CD1c-positive myeloid dendritic cell (primary cell): Measurements from ENCODE around the gene PTGFRN.
A peak's percentile ranks its signal among the peaks of the same experiment; 100 is the strongest.

Source experiments
- DNase-seq: peaks from one replicate; pipeline ENCODE4 v3.0.0-alpha.2; 2016; ENCODE audit errors: extremely low spot score

PTGFRN gene

DNA sequence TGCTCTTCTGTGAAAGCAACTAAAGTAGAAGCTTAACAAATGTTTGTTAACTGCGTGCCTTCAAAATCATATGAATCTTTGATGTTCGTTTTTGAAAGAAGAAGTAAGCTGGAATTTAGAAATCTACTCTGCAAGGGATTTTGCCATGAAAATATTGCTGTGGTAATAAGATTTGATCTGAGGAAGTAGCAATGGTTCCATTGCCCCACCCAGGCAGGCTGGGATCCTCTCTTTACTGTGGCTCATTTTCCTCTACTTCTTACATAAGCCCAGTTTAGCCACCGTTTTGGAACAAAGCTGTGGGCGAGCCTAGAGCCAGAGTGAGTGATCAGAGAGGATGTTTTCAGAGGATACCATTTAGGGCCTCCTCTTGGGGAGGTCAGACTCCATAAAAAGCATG, 20.3 kb upstream of the PTGFRN start:
- DNase-seq: peak; percentile 33

- no peak for DNase-seq
Measured at GRCh38 chr1:116891396-116892079, 18.2 kb upstream of the PTGFRN start.

DNA sequence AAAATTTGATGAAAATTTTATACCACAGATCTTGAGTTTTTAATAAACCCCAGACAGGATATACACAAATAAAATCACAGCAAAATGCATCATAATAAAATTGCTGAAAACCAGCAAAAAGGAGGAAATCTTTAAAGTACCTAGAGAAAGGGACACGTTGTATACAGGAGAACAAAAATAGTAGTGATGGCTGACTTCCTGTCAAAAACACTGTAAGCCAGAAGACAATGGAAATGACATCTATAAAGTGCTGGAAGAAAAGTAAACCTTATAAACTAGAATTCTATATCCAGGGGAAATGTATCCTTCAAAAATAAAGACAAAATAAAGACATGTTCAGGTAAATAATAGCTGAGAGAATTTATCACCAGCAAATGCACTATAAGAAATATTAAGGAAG, 14.6 kb upstream of the PTGFRN start:
- DNase-seq: no peak

- DNase-seq: no peak
Measured at GRCh38 chr1:116899529-116899928, 10.2 kb upstream of the PTGFRN start.

GRCh38 chr1:116900471-116901365, 9.0 kb upstream of the PTGFRN start:
- no peak for DNase-seq

DNA sequence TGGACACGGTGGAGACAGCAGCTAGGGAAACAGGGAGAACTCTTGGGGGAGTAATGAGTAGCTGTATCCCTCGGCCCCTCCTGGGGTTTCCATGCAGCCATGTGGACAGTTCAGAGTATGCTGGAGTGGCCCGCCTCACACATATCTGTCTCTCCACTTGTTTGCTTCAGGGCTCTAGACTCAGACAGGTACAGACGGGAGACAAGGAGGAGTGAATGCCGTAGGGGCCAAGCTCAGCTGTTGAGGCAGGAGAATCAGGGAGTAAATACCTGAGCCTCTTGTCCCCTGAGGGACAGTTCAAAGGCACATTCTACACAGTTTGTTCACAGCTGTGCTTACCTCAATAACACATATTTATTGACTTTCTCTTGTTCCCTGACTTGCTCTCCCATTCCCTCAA, 7.7 kb upstream of the PTGFRN start:
- DNase-seq: no peak

GRCh38 chr1:116902723-116903383, 6.9 kb upstream of the PTGFRN start:
- DNase-seq: no peak

GRCh38 chr1:116904791-116905320, 4.9 kb upstream of the PTGFRN start:
- DNase-seq: no peak

- no peak for DNase-seq
Measured at GRCh38 chr1:116906812-116907211, 2.9 kb upstream of the PTGFRN start.

DNA sequence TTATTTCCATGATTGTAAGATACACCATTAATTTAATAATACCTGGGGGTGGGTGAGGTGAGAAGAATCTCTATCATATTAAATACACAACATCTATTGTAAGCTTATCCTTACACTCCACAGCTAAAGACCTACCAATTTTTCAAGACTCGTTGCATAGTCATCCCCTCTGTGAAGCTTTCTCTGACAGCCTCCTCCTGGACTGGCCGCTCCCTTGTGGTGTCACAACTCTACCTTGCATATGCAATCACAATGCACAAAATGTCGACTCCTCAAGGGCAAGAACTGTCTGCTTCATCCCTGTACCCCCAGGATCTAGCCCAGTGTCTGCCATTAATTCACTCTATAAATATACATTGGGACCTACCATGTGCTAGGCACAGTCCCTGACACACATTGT, 2.4 kb upstream of the PTGFRN start:
- no peak for DNase-seq

- no peak for DNase-seq
Measured at GRCh38 chr1:116908266-116908665, 1.4 kb upstream of the PTGFRN start.

- no peak for DNase-seq
Measured at GRCh38 chr1:116908820-116909511, 750 bp upstream of the PTGFRN start.

DNA sequence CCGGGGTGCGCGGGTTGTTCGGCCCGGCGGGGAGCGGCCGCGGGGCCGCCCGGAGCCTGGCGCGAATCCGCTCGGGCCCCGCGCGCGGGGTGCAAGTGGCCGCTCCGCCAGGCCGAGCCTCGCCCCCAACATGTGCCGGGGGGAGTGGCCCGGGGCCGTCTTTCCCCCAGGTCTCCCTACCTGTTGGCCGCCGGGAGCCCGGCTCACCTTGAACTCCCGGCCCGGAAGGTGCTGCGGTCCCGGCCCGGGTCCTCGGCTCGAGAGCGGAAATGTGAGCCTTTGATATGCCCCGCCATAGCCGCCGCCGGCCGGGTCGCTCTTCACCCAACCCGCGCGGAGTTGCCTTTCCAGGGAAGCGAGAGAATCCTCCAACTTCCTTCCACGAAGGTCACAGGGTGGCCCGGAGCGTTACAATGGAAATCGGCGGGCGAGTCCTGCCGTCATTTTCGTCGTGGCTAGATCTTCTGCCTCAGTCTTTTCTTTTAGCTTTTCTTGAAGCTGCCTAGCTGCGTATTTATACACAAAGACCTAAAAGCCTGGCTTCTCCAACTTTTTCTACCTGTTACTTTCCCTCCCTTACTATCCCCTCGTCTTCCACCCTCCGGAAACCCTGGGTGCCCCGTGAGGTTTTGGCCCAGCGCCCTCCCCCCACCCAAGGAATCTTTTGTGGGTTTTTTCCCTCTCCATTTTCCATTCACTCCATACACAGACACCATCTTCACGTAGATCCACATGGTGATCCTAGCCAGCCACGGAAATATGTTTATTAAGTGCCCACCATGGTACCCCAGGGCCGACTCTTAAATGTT, 867 bp downstream of the PTGFRN start:
- peak; percentile 73 for DNase-seq

DNA sequence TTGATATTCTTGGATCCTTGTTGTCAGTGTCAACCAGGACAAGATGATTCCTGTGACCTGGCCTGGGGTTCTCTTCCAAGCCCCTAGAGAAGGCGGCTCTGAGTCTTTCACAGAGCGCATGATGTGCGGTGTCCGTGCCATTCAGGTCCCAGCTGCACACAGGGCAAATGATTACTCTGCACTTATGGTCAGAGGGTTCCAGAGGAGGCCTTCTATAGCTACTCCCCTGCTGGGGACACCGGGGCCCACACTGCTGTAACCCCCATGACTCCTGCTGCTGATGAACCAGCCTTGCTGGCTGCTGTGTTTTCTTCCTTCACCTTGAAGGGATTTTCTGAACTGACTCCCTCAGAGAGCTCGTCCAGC, 1.5 kb downstream of the PTGFRN start:
- DNase-seq: no peak

- no peak for DNase-seq
Measured at GRCh38 chr1:116911779-116912469, 2.2 kb downstream of the PTGFRN start.

DNA sequence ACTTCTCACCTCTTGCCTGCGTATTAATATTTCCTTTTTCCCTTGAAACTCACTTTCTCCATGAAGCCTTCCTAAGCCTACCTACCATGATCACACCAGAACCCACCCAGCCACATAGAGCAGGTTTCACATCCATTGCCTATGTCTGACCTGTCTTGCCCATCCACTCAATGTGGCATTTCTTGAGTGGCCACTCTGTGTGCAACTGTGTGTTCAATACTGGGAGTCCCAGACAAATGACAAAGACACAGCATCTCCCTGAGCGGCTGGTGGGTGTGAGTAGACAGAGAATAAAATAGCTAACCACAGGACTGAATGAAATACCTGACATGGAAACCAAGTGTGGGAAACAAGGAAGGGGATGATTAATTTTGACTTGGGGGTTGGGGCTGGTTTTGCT, 3.1 kb downstream of the PTGFRN start:
- DNase-seq: no peak

GRCh38 chr1:116913941-116914340, 4.2 kb downstream of the PTGFRN start:
- no peak for DNase-seq

GRCh38 chr1:116914667-116915066, 5.0 kb downstream of the PTGFRN start:
- no peak for DNase-seq

DNA sequence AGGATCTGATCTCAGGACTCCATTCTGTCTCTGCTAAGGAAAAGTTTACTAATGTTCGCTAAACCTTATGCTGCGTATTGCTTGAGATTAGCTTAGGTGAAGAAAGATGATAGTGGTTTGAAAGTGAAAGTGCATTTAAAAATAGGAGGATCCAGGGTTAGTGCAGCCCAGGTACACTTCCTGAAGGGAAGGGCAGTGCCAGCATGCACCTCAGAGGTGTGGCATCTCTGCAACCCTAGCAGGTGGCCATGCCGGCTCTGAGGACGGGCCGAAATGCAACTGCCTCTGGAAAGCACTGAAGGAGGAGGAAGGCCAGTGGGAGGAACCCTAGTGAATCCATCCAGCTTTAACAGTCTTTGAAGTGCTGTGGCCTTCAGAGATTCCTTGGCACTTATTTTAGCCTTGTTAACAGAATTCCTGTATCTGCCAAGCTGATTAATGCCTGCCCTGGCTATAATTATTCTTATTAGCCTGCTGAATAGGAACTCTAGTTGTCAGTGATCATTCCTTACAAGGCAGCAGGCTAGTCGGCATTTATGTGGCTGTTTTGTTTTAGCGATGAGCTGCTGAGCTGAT, 5.5 kb downstream of the PTGFRN start:
- DNase-seq: no peak

GRCh38 chr1:116916002-116916401, 6.3 kb downstream of the PTGFRN start:
- DNase-seq: no peak
